ENCODE data around the gene IRF5. TPM values are rescaled to one million over a fixed set of nuclear protein-coding genes. Genes with fewer than 3 reads are reported as not detected.

IRF5 gene
- total RNA-seq, 1 experiment from 2014 or later: 8.8 TPM

DNA sequence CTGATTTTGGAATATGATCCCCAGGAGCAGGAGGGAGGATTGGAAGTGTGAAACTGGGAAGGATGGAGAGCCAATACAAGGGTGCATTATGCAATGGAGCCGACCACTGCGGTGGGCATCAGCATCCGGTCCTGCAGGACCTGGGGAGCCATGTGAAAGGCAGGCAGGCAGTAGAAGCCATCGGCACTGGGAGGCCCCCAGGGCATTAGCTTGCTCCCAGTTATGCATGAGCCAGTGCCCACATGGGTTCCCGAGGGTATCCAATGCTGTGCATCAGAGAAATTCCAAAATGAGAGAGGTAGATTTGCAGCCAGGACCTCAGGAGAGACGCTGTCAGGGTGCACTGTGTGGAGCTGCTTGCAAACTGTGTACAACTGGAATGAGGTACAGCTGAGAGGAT lies 18.5 kb upstream of the IRF5 start:
- ATAC-seq (no peak), DNase-seq (ENCODE audit: low read depth, low spot score) (no peak)
- BruUV-seq (replicated peaks): no TSS peak
- Histone ChIP-seq H3K27ac (ENCODE audit: low read length) (no peak overlapping the region), H3K36me3 (ENCODE audit: control insufficient read depth, insufficient read depth, low read length) (no peaks in the 10 kb centered on the region), H3K4me1 (ENCODE audit: control insufficient read depth, insufficient read depth, low read length) (no peaks in the 10 kb centered on the region), H3K4me3 (ENCODE audit: low read depth in 2 of 2, low read length in 2 of 2) (no peak overlapping the region), H3K9me3 (ENCODE audit: control insufficient read depth, insufficient read depth, low read depth, low read length) (no peaks in the 10 kb centered on the region), H3K27me3 (ENCODE audit: control insufficient read depth, insufficient read depth, low read length) (peaks cover 4% of the 10 kb centered on the region; the same call in 1 of the 2 replicates)
- ChIA-PET POLR2A (no interaction called here), CTCF (no interaction called here)
- intact Hi-C loops (cut with micrococcal nuclease; ENCODE audit: unreplicated experiment): no loop called here
- TF ChIP-seq, protein P1, sequence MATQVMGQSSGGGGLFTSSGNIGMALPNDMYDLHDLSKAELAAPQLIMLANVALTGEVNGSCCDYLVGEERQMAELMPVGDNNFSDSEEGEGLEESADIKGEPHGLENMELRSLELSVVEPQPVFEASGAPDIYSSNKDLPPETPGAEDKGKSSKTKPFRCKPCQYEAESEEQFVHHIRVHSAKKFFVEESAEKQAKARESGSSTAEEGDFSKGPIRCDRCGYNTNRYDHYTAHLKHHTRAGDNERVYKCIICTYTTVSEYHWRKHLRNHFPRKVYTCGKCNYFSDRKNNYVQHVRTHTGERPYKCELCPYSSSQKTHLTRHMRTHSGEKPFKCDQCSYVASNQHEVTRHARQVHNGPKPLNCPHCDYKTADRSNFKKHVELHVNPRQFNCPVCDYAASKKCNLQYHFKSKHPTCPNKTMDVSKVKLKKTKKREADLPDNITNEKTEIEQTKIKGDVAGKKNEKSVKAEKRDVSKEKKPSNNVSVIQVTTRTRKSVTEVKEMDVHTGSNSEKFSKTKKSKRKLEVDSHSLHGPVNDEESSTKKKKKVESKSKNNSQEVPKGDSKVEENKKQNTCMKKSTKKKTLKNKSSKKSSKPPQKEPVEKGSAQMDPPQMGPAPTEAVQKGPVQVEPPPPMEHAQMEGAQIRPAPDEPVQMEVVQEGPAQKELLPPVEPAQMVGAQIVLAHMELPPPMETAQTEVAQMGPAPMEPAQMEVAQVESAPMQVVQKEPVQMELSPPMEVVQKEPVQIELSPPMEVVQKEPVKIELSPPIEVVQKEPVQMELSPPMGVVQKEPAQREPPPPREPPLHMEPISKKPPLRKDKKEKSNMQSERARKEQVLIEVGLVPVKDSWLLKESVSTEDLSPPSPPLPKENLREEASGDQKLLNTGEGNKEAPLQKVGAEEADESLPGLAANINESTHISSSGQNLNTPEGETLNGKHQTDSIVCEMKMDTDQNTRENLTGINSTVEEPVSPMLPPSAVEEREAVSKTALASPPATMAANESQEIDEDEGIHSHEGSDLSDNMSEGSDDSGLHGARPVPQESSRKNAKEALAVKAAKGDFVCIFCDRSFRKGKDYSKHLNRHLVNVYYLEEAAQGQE (IDR thresholded peaks at IDR 0.05; ENCODE audit: insufficient read depth in 1 of 2, low read depth in 2 of 2, low read length in 1 of 2): no peak
- TF ChIP-seq SIN3A (IDR thresholded peaks at IDR 0.05; ENCODE audit: borderline replicate concordance, insufficient read depth, low read depth, low read length) (no peak), POLR2AphosphoS5 (IDR thresholded peaks at IDR 0.05; ENCODE audit: low read depth, low read length) (no peak), TCF7L2 (IDR thresholded peaks at IDR 0.05; ENCODE audit: low read depth, low read length) (no peak)
- TF ChIP-seq, protein P2, sequence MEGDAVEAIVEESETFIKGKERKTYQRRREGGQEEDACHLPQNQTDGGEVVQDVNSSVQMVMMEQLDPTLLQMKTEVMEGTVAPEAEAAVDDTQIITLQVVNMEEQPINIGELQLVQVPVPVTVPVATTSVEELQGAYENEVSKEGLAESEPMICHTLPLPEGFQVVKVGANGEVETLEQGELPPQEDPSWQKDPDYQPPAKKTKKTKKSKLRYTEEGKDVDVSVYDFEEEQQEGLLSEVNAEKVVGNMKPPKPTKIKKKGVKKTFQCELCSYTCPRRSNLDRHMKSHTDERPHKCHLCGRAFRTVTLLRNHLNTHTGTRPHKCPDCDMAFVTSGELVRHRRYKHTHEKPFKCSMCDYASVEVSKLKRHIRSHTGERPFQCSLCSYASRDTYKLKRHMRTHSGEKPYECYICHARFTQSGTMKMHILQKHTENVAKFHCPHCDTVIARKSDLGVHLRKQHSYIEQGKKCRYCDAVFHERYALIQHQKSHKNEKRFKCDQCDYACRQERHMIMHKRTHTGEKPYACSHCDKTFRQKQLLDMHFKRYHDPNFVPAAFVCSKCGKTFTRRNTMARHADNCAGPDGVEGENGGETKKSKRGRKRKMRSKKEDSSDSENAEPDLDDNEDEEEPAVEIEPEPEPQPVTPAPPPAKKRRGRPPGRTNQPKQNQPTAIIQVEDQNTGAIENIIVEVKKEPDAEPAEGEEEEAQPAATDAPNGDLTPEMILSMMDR (IDR thresholded peaks at IDR 0.05): no peak
- in situ Hi-C loops (cut with HindIII; ENCODE audit: low pct_unique_long_range_greater_than_20kb, low sequenced_read_pairs): no loop called here

DNA sequence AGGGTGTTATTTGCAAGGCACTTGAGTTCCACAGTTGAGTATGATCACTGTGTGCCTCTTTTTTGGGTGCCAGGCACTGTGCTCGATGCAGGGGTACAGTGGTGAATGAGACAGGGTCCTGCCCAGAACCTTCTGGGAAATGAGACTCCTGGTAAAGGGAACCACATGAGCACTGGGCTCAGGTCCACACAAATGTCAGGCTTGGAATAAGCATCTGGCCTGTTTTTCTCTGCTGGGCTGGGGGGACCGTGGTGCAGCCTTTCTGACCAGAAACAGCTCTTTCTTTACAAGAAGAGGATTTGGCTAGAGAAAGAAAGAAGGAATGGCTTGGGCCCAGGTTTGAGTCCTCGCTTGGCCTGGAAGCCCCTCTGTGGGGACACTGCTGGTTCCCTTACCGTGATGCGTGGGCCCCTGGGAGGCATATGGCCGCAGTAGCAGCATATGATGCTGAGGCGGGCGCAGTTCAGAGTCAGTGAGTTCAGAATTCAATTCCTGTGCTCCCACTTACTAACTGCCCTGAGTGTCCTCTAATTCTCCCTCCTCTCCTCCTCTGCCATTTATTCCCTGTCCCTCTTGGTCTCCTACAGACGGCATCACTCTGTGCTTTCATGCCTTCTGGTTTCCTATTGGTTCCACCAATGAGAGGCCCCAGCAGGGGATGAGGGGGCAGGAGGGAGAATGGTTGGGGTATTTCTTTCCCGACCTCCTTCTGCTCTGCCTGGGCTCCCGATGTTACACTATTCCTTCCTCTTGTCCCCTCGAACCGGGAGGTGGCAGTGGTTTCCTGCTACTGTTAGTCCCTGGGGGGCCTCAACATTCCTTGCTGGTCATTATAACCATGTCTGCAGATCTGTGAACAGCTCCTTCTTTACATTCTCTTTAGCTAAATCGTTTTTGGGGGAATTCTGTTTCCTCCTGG lies 17.6 kb upstream of the IRF5 start:
- intact Hi-C loops (cut with micrococcal nuclease; ENCODE audit: unreplicated experiment) (no loop called here), in situ Hi-C loops (cut with HindIII; ENCODE audit: low pct_unique_long_range_greater_than_20kb, low sequenced_read_pairs) (no loop called here)
- ChIA-PET CTCF (no interaction called here), POLR2A (no interaction called here)
- ATAC-seq: no peak
- H3K9me3 ChIP-seq (ENCODE audit: control insufficient read depth, insufficient read depth, low read depth, low read length): no peaks in the 10 kb centered on the region
- H3K36me3 ChIP-seq (ENCODE audit: control insufficient read depth, insufficient read depth, low read length): no peaks in the 10 kb centered on the region
- no peak for DNase-seq (ENCODE audit: low read depth, low spot score)
- H3K27ac ChIP-seq (ENCODE audit: low read length): no peak overlapping the region
- no peak overlapping the region for H3K4me3 ChIP-seq (ENCODE audit: low read depth in 2 of 2, low read length in 2 of 2)
- no TSS peak for BruUV-seq (replicated peaks)
- H3K27me3 ChIP-seq (ENCODE audit: control insufficient read depth, insufficient read depth, low read length): peaks cover 4% of the 10 kb centered on the region
- TF ChIP-seq POLR2AphosphoS5 (IDR thresholded peaks at IDR 0.05; ENCODE audit: low read depth, low read length): no peak
- no peak for TF ChIP-seq SIN3A (IDR thresholded peaks at IDR 0.05; ENCODE audit: borderline replicate concordance, insufficient read depth, low read depth, low read length)
- TF ChIP-seq TCF7L2 (IDR thresholded peaks at IDR 0.05; ENCODE audit: low read depth, low read length): no peak
- TF ChIP-seq, protein P2 (IDR thresholded peaks at IDR 0.05): no peak
- TF ChIP-seq, protein P1 (IDR thresholded peaks at IDR 0.05; ENCODE audit: insufficient read depth in 1 of 2, low read depth in 2 of 2, low read length in 1 of 2): no peak
- no peaks in the 10 kb centered on the region for H3K4me1 ChIP-seq (ENCODE audit: control insufficient read depth, insufficient read depth, low read length)
